SU-DHL-6 (cell line): ENCODE results near the gene RPS6KA4.

ENCODE experiments used
- H2AFZ ChIP-seq: fragments of 200-600 bp; sonication (generic); 2 replicates; pipeline ENCODE4 v1.6.1; 2014; ENCODE audit warnings: low read depth, mild to moderate bottlenecking, moderate library complexity, mixed read lengths, antibody characterized with exemption, low read length; ENCODE audit not compliant: severe bottlenecking
- H3F3A ChIP-seq: fragments of 200-600 bp; shearing (Covaris generic); 2 replicates; pipeline ENCODE4 v1.6.0; 2016; ENCODE audit warnings: antibody characterized with exemption, mild to moderate bottlenecking; ENCODE audit not compliant: insufficient read depth
- H3K27ac ChIP-seq: fragments of 200-600 bp; sonication (generic); 2 replicates; pipeline ENCODE4 v1.5.1; 2016; ENCODE audit warnings: low read depth, mild to moderate bottlenecking, low read length, moderate library complexity, mixed read lengths
- H3K27me3 ChIP-seq: fragments of 200-600 bp; sonication (generic), shearing (Covaris generic); 2 replicates; pipeline ENCODE4 v1.6.0; 2014; ENCODE audit warnings: mild to moderate bottlenecking, low read length
- H3K36me3 ChIP-seq: fragments of 200-600 bp; sonication (generic); 2 replicates; pipeline ENCODE4 v1.6.1; 2014; ENCODE audit warnings: mild to moderate bottlenecking, low read length, mixed read lengths
- H3K4me2 ChIP-seq: fragments of 300-600, 200-600 bp; shearing (Covaris generic), sonication (generic); 2 replicates; pipeline ENCODE4 v1.6.0; 2014; ENCODE audit warnings: low read length, low read depth, mild to moderate bottlenecking; ENCODE audit not compliant: poor library complexity, severe bottlenecking
- H3K4me3 ChIP-seq: fragments of 200-600 bp; sonication (generic); 2 replicates; pipeline ENCODE4 v1.5.1; 2014; ENCODE audit warnings: antibody characterized with exemption, low read length, mild to moderate bottlenecking, mixed read lengths; ENCODE audit not compliant: insufficient read depth, poor library complexity, severe bottlenecking
- H3K79me2 ChIP-seq: fragments of 200-600 bp; sonication (generic); 2 replicates; pipeline ENCODE4 v1.6.1; 2014; ENCODE audit warnings: mild to moderate bottlenecking, low read length, moderate library complexity; ENCODE audit not compliant: insufficient read depth
- H3K9ac ChIP-seq: fragments of 200-600 bp; sonication (generic); 2 replicates; pipeline ENCODE4 v1.7.0; 2014; ENCODE audit warnings: mild to moderate bottlenecking, low read length
- H3K9me2 ChIP-seq: fragments of 200-600 bp; sonication (generic); replicated peaks from 2 replicates; pipeline ENCODE4 v1.6.1; 2014; ENCODE audit warnings: low read length; ENCODE audit not compliant: insufficient read depth
- H3K9me3 ChIP-seq: fragments of 200-600 bp; sonication (generic); 2 replicates; pipeline ENCODE4 v1.6.1; 2014; ENCODE audit warnings: low read length, mixed read lengths; ENCODE audit not compliant: insufficient read depth
- H4K20me1 ChIP-seq: fragments of 200-600 bp; sonication (generic); 2 replicates; pipeline ENCODE4 v1.6.1; 2014; ENCODE audit warnings: low read depth, mild to moderate bottlenecking, antibody characterized with exemption, low read length, moderate library complexity, mixed read lengths
- CTCF ChIP-seq: fragments of 200-600 bp; sonication (generic); IDR thresholded peaks from one replicate; pipeline ENCODE4 v1.5.1; 2017; ENCODE audit warnings: antibody characterized with exemption, mild to moderate bottlenecking, low read length, moderate library complexity; ENCODE audit not compliant: insufficient read depth, poor library complexity, severe bottlenecking
- EZH2phosphoT487 ChIP-seq: fragments of 200-600 bp; sonication (generic), shearing (Covaris generic); conservative IDR thresholded peaks from 2 replicates; pipeline ENCODE4 v1.6.1; 2018; ENCODE audit warnings: mild to moderate bottlenecking, antibody characterized with exemption, low read length, moderate library complexity, mixed read lengths

RPS6KA4 gene

DNA sequence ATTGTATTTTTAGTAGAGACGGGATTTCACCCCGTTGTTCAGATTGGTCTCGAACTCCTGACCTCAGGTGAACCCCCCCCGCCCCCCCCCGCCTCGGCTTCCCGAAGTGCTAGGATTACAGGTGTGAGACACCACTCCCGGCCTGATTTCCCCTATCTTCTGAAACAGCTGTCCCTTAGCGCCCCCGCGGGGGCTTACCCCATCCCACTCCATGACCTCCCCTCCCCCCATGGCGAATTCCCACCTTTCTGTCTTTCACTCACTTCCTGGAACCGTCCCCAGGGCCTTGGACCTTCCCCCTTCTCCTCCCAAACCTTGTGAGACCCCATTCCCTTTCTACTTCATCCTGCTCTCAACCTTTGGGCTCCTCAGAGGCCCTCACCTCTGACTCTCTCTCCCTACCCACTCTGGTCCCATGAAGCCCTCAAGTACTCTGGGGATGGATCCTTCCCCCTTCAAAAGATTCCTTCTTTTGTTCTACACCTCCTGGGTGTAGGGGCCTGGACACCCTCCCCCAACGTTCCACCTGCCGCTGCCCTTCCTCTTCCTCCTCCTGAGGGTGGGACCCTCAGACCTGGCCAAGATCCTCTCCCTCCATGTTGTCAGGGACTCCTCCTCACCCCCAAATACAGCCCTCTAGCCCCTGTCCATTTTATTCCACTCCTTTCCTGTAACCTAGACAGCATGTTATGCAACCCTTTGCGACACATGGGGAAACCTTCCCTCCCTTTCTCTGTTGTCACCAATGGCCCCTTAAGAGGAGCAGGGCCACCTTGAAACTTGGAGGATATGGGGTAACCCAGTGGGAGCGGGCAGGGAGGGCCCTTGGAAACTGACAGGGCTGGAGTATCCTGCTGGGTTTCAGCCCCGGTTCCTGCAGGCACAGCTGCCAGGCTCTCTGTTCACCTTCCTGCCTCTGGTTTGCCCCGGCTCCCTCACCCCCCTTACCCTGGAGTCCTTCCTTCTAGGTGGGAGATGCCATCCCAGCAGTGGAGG lies 39.9 kb upstream of the RPS6KA4 start:
- Histone ChIP-seq H3K9me2 (no peaks in the 10 kb centered on the region), H3K79me2 (no peaks in the 10 kb centered on the region; the same call in 1 of the 2 replicates), H3F3A (peaks cover 15% of the 10 kb centered on the region), H3K9me3 (no peaks in the 10 kb centered on the region), H3K36me3 (no peaks in the 10 kb centered on the region), H3K9ac (peak overlapping the region; percentile 84), H3K27me3 (no peaks in the 10 kb centered on the region), H4K20me1 (no peaks in the 10 kb centered on the region), H3K27ac (peak overlapping the region; percentile 92), H3K4me2 (peak overlapping the region; percentile 64), H2AFZ (no peak overlapping the region), H3K4me3 (peak overlapping the region; percentile 73)
- TF ChIP-seq CTCF = no peak
- TF ChIP-seq EZH2phosphoT487 = no peak

GRCh38 chr11:64320556-64320955 lies 38.4 kb upstream of the RPS6KA4 start:
- Histone ChIP-seq H3K9me3 (no peaks in the 10 kb centered on the region), H3K27me3 (no peaks in the 10 kb centered on the region), H2AFZ (no peak overlapping the region), H3K9ac (no peak overlapping the region), H3K4me3 (no peak overlapping the region), H3K4me2 (no peak overlapping the region), H3K27ac (no peak overlapping the region), H3K36me3 (no peaks in the 10 kb centered on the region), H4K20me1 (no peaks in the 10 kb centered on the region), H3K79me2 (no peaks in the 10 kb centered on the region; the same call in 1 of the 2 replicates), H3F3A (peaks cover 15% of the 10 kb centered on the region), H3K9me2 (no peaks in the 10 kb centered on the region)
- no peak for TF ChIP-seq EZH2phosphoT487
- no peak for TF ChIP-seq CTCF

DNA sequence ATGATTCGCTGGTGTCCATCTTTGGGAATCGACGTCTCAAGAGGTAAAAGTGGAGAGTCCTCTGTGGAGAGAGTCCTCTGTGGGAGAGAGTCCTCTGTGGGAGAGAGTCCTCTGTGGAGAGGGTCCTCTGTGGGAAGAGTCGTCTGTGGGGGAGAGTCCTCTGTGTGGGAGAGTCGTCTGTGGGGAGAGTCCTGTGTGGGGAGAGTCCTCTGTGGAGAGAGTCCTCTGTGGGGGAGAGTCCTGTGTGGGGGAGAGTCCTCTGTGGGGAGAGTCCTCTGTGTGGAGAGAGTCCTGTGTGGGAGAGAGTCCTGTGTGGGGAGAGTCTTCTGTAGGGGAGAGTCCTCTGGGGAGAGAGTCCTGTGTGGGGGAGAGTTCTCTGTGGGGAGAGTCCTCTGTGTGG lies 37.9 kb upstream of the RPS6KA4 start:
- H2AFZ ChIP-seq = no peak overlapping the region
- TF ChIP-seq CTCF = no peak
- no peak for TF ChIP-seq EZH2phosphoT487
- no peaks in the 10 kb centered on the region for H3K27me3 ChIP-seq
- no peaks in the 10 kb centered on the region for H3K36me3 ChIP-seq
- no peak overlapping the region for H3K27ac ChIP-seq
- no peak overlapping the region for H3K4me2 ChIP-seq
- no peaks in the 10 kb centered on the region for H3K9me2 ChIP-seq
- H3F3A ChIP-seq = peaks cover 15% of the 10 kb centered on the region
- H3K9me3 ChIP-seq = no peaks in the 10 kb centered on the region
- H3K79me2 ChIP-seq = no peaks in the 10 kb centered on the region; the same call in 1 of the 2 replicates
- H3K4me3 ChIP-seq = no peak overlapping the region
- H4K20me1 ChIP-seq = no peaks in the 10 kb centered on the region
- no peak overlapping the region for H3K9ac ChIP-seq
